ENCODE data around the gene MPZL1. TPM values are rescaled to one million over a fixed set of nuclear protein-coding genes. Genes with fewer than 3 reads are reported as not detected.

Gene MPZL1
- total and polyA plus RNA-seq, 2 of the 13 experiments (the other 11 are each of a cell fraction or from before 2014, with no cell fraction given): 38.0 to 68.7 TPM

DNA sequence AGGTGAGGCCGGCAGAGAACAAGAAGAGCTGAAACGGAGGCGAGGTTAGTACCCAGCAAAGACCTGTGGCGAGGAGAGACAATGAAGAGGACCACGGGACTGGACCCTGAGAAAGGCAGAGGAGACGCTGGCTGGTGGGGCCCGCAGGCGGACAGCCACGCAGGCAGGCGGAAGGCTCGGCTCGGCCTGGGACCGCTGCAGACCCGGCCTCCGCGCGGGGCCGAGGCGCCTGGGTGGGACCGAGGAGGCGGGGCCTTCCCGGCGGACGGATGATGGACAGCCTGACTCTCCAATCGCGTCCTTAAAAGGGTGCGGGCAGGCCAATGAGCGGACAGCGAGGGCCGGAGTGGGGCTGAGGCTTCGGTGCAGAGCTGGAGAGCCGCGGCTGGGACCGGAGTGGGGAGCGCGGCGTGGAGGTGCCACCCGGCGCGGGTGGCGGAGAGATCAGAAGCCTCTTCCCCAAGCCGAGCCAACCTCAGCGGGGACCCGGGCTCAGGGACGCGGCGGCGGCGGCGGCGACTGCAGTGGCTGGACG, at the start of gene MPZL1 (continued):
- TF ChIP-seq, protein P1, sequence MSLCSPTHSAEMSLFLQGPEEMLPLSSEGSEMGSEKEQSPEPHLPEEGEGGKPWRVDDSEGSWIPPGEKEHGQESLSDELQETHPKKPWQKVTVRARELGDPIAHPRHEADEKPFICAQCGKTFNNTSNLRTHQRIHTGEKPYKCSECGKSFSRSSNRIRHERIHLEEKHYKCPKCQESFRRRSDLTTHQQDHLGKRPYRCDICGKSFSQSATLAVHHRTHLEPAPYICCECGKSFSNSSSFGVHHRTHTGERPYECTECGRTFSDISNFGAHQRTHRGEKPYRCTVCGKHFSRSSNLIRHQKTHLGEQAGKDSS (CRISPR knock-in tag; IDR thresholded peaks at IDR 0.05; ENCODE audit: borderline replicate concordance, low read depth): 0 out of 2 replicates have a peak, but pooled peaks have one; percentile 54
- TF ChIP-seq NONO (IDR thresholded peaks at IDR 0.05): no peak
- TF ChIP-seq NONO (CRISPR knock-in tag; conservative IDR thresholded peaks at IDR 0.05): peak; percentile 74
- TF ChIP-seq GATA4 (IDR thresholded peaks at IDR 0.05; ENCODE audit: borderline replicate concordance, low read depth): 0 out of 2 replicates have a peak, but pooled peaks have one; percentile 25
- no peak for TF ChIP-seq JUND (CRISPR knock-in tag; IDR thresholded peaks at IDR 0.05)
- TF ChIP-seq, protein P2, sequence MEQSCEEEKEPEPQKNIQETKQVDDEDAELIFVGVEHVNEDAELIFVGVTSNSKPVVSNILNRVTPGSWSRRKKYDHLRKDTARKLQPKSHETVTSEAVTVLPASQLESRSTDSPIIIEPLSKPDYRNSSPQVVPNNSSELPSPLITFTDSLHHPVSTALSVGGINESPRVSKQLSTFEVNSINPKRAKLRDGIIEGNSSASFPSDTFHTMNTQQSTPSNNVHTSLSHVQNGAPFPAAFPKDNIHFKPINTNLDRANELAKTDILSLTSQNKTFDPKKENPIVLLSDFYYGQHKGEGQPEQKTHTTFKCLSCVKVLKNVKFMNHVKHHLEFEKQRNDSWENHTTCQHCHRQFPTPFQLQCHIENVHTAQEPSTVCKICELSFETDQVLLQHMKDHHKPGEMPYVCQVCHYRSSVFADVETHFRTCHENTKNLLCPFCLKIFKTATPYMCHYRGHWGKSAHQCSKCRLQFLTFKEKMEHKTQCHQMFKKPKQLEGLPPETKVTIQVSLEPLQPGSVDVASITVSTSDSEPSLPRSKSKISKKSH (CRISPR knock-in tag; IDR thresholded peaks at IDR 0.05; ENCODE audit: borderline replicate concordance): no peak
- 0 out of 2 replicates have a peak, but pooled peaks have one; percentile 34 for TF ChIP-seq ZNF543 (CRISPR knock-in tag; IDR thresholded peaks at IDR 0.05)
- no peak for TF ChIP-seq ZBTB20 (CRISPR knock-in tag; IDR thresholded peaks at IDR 0.05; ENCODE audit: borderline replicate concordance, low read depth)
- TF ChIP-seq, protein P3, sequence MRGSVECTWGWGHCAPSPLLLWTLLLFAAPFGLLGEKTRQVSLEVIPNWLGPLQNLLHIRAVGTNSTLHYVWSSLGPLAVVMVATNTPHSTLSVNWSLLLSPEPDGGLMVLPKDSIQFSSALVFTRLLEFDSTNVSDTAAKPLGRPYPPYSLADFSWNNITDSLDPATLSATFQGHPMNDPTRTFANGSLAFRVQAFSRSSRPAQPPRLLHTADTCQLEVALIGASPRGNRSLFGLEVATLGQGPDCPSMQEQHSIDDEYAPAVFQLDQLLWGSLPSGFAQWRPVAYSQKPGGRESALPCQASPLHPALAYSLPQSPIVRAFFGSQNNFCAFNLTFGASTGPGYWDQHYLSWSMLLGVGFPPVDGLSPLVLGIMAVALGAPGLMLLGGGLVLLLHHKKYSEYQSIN (CRISPR knock-in tag; IDR thresholded peaks at IDR 0.05; ENCODE audit: borderline replicate concordance): no peak
- TF ChIP-seq, protein P4, sequence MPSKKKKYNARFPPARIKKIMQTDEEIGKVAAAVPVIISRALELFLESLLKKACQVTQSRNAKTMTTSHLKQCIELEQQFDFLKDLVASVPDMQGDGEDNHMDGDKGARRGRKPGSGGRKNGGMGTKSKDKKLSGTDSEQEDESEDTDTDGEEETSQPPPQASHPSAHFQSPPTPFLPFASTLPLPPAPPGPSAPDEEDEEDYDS (CRISPR knock-in tag; IDR thresholded peaks at IDR 0.05): peak; percentile 82
- peak; percentile 42; the same call in 1 of the 2 replicates for TF ChIP-seq ZNF792 (CRISPR knock-in tag; IDR thresholded peaks at IDR 0.05)
- no peak; the same call in 1 of the 2 replicates for TF ChIP-seq ZNF724P (CRISPR knock-in tag; IDR thresholded peaks at IDR 0.05; ENCODE audit: borderline replicate concordance)
- TF ChIP-seq NFE2L2 (IDR thresholded peaks at IDR 0.05; ENCODE audit: low read length): no peak
- no peak for TF ChIP-seq BHLHE40 (IDR thresholded peaks at IDR 0.05; ENCODE audit: low read length)
- peak; percentile 64; the same call in 1 of the 2 replicates for TF ChIP-seq KDM5B (CRISPR knock-in tag; IDR thresholded peaks at IDR 0.05; ENCODE audit: borderline replicate concordance)
- no peak for TF ChIP-seq ZNF326 (CRISPR knock-in tag; IDR thresholded peaks at IDR 0.05; ENCODE audit: borderline replicate concordance)
- TF ChIP-seq SIN3A (IDR thresholded peaks at IDR 0.05; ENCODE audit: borderline replicate concordance, low read depth, low read length): 0 out of 2 replicates have a peak, but pooled peaks have one; percentile 51
- TF ChIP-seq, protein P5, sequence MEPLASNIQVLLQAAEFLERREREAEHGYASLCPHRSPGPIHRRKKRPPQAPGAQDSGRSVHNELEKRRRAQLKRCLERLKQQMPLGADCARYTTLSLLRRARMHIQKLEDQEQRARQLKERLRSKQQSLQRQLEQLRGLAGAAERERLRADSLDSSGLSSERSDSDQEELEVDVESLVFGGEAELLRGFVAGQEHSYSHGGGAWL (CRISPR knock-in tag; IDR thresholded peaks at IDR 0.05): no peak; the same call in 1 of the 2 replicates
- TF ChIP-seq CBX2 (IDR thresholded peaks at IDR 0.05; ENCODE audit: low read depth, low read length): no peak
- no peak for TF ChIP-seq CBX2 (CRISPR knock-in tag; IDR thresholded peaks at IDR 0.05; ENCODE audit: low read depth)
- TF ChIP-seq ZNF333 (CRISPR knock-in tag; IDR thresholded peaks at IDR 0.05; ENCODE audit: borderline replicate concordance): no peak; the same call in 1 of the 2 replicates
- TF ChIP-seq MAFG (CRISPR knock-in tag; IDR thresholded peaks at IDR 0.05): no peak
- TF ChIP-seq, protein P6, sequence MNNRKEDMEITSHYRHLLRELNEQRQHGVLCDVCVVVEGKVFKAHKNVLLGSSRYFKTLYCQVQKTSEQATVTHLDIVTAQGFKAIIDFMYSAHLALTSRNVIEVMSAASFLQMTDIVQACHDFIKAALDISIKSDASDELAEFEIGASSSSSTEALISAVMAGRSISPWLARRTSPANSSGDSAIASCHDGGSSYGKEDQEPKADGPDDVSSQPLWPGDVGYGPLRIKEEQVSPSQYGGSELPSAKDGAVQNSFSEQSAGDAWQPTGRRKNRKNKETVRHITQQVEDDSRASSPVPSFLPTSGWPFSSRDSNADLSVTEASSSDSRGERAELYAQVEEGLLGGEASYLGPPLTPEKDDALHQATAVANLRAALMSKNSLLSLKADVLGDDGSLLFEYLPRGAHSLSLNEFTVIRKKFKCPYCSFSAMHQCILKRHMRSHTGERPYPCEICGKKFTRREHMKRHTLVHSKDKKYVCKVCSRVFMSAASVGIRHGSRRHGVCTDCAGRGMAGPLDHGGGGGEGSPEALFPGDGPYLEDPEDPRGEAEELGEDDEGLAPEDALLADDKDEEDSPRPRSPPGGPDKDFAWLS (CRISPR knock-in tag; IDR thresholded peaks at IDR 0.05; ENCODE audit: borderline replicate concordance): no peak
- TF ChIP-seq, protein P7, sequence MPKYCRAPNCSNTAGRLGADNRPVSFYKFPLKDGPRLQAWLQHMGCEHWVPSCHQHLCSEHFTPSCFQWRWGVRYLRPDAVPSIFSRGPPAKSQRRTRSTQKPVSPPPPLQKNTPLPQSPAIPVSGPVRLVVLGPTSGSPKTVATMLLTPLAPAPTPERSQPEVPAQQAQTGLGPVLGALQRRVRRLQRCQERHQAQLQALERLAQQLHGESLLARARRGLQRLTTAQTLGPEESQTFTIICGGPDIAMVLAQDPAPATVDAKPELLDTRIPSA (CRISPR knock-in tag; IDR thresholded peaks at IDR 0.05; ENCODE audit: borderline replicate concordance): no peak
